HG03460 (cell line): ENCODE measurements around the gene EVA1B.

Source experiments
- ATAC-seq: cut with Tn5 transposase; IDR thresholded peaks from one replicate; pipeline ENCODE4 v1.9.1; 2021; ENCODE audit not compliant: unreplicated experiment

EVA1B gene, protein sequence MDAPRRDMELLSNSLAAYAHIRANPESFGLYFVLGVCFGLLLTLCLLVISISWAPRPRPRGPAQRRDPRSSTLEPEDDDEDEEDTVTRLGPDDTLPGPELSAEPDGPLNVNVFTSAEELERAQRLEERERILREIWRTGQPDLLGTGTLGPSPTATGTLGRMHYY

GRCh38 chr1:36323636-36324352, at the start of gene EVA1B:
EVA1B (minus strand) TSS chr1:36323645; CDS start chr1:36323037, 608 bp downstream.
- no peak for ATAC-seq

DNA sequence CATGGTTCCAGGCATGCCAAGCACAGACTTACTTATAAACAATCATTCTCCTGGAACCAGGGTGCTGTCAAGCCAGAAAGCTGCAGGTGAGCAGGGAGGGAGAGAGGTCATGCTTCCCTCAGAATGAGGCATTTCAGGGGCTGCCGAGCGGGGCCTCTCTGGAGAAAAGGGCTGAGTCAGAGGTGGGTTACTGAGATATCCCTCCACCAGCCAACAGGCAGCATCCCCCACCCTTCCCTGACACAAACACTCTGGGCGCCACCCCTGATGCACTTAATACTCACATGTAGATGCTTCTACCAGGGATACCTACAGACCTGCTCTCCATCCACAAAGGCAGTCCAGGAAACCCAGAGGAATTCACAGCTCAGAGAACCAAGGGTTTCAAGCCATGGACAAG, 49.2 kb upstream of the EVA1B start:
- no peak for ATAC-seq

DNA sequence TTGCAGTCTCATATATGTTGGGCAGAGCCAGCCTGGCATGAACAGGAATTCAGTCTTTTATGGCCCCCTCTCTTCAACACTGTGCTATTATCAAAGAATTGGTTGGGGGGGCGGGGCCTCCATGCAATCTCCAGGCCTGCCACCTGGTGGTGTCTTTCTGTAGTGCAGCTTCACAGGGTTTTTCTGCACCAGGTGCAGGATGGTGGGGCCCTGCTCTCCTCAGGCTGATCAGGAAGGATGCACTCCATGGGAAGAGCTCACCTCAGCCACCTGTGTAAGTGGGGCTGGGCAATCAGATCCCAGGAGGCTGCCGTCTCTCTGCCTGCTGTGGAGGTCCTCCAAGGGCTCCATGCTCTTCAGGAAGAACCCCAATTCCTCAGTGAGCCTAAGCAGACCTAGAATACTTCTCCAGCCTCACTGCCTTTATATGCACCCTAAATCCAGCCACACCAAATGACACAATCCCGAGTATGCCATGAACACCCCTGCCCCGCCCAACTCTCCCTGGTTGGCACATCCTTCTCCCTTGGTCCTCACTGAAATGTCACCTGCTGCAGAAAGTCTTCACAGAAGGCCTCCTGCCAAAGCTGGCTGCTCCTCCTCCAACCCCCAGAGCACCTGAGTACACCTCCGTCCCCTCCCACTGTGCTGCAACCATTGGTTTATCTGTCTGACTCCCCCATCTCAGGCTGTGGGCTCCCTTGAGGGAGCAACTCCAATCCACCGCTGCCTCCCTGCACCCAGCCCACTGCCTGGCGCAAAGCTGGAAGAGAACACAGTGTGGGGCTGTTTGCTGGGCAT, 45.8 kb upstream of the EVA1B start:
- no peak for ATAC-seq

- no peak for ATAC-seq
Observed at GRCh38 chr1:36367798-36368197, 44.4 kb upstream of the EVA1B start.

DNA sequence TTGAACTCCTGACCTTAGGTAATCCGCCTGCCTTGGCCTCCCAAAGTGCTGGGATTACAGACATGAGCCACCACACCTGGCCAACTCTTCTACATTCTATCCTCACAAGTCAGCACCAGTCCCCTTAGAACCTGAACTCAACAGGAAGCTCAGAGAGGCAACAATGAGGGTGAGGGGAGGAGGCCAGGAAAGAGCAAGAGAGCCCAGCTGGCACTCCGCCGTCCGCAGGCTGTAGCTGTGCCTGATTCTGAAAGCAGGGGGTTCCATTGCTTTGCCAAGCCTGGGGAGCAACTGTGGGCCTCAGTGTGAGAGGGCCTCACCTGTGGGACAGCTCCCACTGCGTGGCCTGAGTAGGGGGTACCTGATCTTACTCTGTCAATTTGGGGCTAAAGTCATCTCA, 43.6 kb upstream of the EVA1B start:
- ATAC-seq = no peak

DNA sequence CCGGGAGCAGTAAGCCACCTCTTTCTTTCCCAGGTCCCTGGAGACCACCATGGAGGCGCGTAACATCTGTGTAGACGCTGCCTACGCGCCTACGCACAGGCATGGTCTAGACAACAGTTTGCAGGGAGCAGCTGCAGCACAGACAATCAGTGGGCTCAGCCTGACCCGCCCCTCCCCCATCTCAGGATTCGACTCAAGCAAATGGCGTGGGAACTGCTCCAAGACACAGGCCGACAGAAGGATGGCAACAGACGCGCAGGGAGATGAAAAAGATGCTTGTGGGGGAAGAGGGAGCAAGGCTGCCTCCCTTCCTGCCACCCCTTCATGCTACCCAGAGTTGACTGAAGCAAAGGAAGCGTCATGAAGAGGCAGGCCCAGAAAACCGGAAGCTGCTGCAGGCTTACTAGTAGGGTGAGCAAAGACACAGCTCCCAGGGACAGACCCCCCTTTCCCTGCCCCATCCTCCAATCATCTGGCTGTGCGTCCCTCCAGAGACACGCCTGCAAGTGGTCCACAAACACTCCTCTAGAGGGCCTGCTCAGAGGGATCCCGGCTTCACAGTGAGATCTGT, 42.7 kb upstream of the EVA1B start:
- no peak for ATAC-seq

GRCh38 chr1:36365381-36365780, 41.9 kb upstream of the EVA1B start:
- ATAC-seq = no peak

DNA sequence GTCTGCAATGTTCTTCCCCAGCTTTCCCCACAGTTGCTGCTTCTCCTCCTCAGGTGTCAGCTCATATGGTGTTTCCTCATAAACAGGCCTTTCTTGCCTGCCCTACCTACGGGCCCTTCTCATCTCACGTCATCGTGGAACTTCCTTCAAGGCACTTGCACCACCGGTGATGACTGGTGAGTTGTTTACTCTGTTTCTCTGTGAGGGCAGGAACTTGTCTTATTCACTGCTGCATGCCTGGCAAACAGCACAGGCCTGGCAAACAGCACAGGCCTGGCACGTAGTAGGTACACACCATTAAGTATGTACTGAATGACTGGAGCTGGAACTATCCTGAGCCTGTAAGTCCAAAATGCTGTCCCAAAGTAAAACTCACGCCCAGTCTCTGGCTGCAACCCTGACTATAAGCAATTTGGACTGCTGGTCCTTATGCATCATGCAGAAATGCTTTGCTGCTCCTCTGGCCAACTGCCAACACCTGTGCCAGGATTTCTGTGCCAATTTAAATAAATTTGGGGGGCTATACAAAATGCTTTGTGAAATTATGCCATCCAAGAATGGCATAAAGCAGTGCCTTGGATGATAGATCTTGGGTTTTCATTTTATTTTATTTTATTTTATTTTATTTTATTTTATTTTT, 36.6 kb upstream of the EVA1B start:
- ATAC-seq = no peak

GRCh38 chr1:36359383-36359782, 35.9 kb upstream of the EVA1B start:
- ATAC-seq = no peak

- no peak for ATAC-seq
Observed at GRCh38 chr1:36358514-36359084, 35.2 kb upstream of the EVA1B start.

GRCh38 chr1:36355811-36356210, 32.4 kb upstream of the EVA1B start:
- no peak for ATAC-seq

- no peak for ATAC-seq
Observed at GRCh38 chr1:36354486-36354885, 31.0 kb upstream of the EVA1B start.

DNA sequence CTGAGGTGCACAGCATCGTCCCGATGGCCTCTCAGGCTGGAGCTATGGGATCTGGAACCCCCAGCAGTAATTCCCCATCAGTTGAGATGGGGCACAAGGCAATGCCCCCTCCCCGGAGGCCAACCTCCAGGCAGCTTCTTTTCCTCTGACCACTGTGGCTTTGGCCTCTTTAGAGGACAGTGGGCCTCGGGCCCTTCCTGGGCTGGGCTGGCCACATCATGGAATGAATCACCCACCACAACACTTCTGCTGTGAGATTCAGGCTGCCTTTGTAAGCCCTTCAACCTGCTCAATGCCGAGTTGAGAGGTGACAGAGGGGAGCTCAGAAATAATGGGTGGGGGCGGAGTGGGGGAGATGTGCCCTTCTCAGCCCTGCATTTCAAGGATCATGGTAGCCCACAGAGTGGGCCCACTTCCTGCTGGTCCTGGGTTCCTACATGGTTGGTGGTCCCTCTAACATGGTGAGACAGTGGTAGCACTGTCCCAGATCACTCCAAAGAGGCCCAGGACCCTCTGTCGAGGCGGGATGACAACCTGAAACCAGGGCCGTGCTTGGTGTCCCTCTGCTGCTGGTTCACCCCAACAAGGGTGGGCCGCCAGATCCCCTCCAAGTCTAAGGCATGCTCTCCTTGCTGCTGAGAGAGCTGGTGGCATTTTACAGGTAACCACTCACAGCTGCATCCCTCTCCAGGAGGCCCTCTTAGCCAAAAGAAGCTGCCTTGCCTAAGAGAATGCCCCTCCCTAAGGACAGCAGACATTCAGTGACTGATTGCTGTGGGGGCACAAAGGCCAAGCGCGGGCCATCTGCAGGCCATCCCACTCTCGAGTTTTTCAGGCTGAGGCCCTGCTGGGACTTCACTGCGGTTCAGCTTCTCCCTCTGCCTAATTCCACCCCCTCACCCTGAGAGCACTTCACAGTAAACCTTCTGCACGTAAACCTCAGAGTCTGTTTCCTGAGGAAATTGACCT, 29.7 kb upstream of the EVA1B start:
- no peak for ATAC-seq

DNA sequence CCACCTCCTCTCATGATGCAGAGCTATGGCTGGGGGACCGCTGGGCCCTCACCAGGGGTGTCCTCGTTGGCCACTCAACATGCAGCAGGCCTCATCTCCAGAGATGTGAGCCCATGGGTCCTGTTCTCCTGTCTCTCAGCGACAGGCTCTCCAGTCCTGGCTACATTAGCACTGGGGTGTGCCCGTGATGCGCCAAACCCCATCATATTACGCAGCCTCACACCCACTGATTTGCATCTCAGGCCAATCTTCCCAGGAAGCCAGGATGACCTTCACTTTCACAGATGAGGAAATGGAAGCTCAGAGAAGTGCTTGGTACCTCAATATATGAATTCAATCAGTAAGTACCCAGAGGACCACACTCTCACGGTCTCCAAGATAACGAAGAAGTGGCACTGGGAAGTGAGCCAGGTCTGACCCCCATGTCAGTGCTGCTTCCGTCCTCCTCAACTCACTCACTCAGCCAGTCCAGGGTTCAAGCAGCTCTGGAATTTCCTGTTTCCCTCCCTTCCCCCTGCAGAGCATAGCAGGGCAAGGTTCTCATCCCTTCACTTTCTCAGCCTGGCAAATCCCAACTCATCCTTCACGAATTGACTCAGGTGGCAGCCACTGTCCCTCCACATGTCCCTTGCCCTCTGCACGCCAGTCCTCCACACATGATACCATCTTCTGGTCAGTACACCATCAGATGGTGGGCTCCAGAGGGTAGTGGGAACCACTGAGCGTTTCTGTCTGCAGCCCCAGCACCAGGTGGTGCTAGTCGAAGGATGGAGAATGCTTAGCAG, 28.9 kb upstream of the EVA1B start:
- no peak for ATAC-seq

- no peak for ATAC-seq
Observed at GRCh38 chr1:36351227-36351977, 28.0 kb upstream of the EVA1B start.

GRCh38 chr1:36350659-36351226, 27.3 kb upstream of the EVA1B start:
- ATAC-seq = no peak

- ATAC-seq = no peak
Observed at GRCh38 chr1:36349839-36350238, 26.4 kb upstream of the EVA1B start.

- peak; percentile 75 for ATAC-seq
Observed at GRCh38 chr1:36349241-36349671, 25.8 kb upstream of the EVA1B start.
